NCI-H748 (cell line): ENCODE measurements around the gene UCP3.
"Not testable (repeated sequence)": the region's sequence is repeated elsewhere in the genome, so short reads cannot be mapped to it uniquely, and the experiment has no call there.

Experiments
- DNase-seq: peaks from one replicate; lab custom pipeline; 2025; ENCODE audit not compliant: unreplicated experiment; lab: John Stamatoyannopoulos, UW

UCP3 gene

GRCh38 chr11:74000307-74001133 is 8.4 kb downstream of the UCP3 start:
- DNase-seq = no peak

- peak; percentile 8 for DNase-seq
Measured at GRCh38 chr11:73999581-74000306, 9.1 kb downstream of the UCP3 start.

GRCh38 chr11:73998846-73999575 is 9.9 kb downstream of the UCP3 start:
- no peak for DNase-seq

- no peak for DNase-seq
Measured at GRCh38 chr11:73997120-73997770, 11.6 kb downstream of the UCP3 start.

GRCh38 chr11:73996161-73996747 is 12.6 kb downstream of the UCP3 start:
- DNase-seq = no peak

GRCh38 chr11:73995731-73996130 is 13.2 kb downstream of the UCP3 start:
- no peak for DNase-seq

- DNase-seq = no peak
Measured at GRCh38 chr11:73995247-73995646, 13.6 kb downstream of the UCP3 start.

GRCh38 chr11:73991471-73992006 is 17.3 kb downstream of the UCP3 start:
- DNase-seq = no peak

- DNase-seq = no peak
Measured at GRCh38 chr11:73990730-73991129, 18.2 kb downstream of the UCP3 start.

GRCh38 chr11:73989156-73989555 is 19.7 kb downstream of the UCP3 start:
- DNase-seq = no peak

- no peak for DNase-seq
Measured at GRCh38 chr11:73988227-73988626, 20.7 kb downstream of the UCP3 start.

GRCh38 chr11:73985661-73986060 is 23.2 kb downstream of the UCP3 start:
- DNase-seq = not testable (repeated sequence)

- DNase-seq = peak; percentile 78
Measured at GRCh38 chr11:73983741-73984538, 24.9 kb downstream of the UCP3 start.

- DNase-seq = peak; percentile 98
Measured at GRCh38 chr11:73982990-73983740, 25.7 kb downstream of the UCP3 start.

- DNase-seq = peak; percentile 95
Measured at GRCh38 chr11:73982595-73982989, 26.3 kb downstream of the UCP3 start, which contains the start of gene UCP2. UCP2 (minus strand) TSS chr11:73982843; CDS start chr11:73978378, 4,465 bp downstream.

- no peak for DNase-seq
Measured at GRCh38 chr11:73981051-73981805, 27.7 kb downstream of the UCP3 start.

GRCh38 chr11:73980001-73980961 is 28.6 kb downstream of the UCP3 start:
- DNase-seq = peak; percentile 65
